HL-60 (cell line): ENCODE results near the gene KIF5A.

Source experiments
- POLR2AphosphoS5 ChIP-seq: IDR thresholded peaks from 2 replicates; pipeline ENCODE4 v1.6.1; 2012; ENCODE audit warnings: low read depth
- TF ChIP-seq, protein P1 (sequence below): IDR thresholded peaks from one replicate; pipeline ENCODE4 v1.5.1; 2011; ENCODE audit warnings: low read length, control low read depth, inconsistent platforms; ENCODE audit not compliant: insufficient read depth
- TF ChIP-seq, protein P2 (sequence below): IDR thresholded peaks from 2 replicates; pipeline ENCODE4 v1.6.1; 2012; ENCODE audit warnings: low read depth; ENCODE audit not compliant: insufficient replicate concordance

DNA sequence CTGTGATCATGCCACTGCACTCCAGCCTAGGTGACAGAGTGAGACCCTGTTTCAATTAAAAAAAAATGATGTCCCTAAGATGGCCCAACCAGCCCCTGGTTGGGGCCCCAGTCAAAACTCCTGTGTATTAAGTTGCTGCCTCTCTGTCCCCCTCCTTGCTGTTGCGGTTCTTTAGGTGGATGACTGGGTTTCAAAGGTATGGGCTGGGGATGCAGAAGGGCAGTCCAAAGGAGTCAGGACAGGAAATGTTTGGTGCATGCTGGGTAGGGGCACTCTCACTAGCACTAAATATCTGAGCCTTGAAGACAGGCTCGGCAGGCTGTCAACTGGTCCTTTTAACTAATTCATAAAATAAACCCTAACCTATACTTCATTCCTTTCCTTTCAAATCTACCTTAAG lies 29.2 kb downstream of the KIF5A start:
- TF ChIP-seq, protein P1, sequence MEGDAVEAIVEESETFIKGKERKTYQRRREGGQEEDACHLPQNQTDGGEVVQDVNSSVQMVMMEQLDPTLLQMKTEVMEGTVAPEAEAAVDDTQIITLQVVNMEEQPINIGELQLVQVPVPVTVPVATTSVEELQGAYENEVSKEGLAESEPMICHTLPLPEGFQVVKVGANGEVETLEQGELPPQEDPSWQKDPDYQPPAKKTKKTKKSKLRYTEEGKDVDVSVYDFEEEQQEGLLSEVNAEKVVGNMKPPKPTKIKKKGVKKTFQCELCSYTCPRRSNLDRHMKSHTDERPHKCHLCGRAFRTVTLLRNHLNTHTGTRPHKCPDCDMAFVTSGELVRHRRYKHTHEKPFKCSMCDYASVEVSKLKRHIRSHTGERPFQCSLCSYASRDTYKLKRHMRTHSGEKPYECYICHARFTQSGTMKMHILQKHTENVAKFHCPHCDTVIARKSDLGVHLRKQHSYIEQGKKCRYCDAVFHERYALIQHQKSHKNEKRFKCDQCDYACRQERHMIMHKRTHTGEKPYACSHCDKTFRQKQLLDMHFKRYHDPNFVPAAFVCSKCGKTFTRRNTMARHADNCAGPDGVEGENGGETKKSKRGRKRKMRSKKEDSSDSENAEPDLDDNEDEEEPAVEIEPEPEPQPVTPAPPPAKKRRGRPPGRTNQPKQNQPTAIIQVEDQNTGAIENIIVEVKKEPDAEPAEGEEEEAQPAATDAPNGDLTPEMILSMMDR = no peak
- TF ChIP-seq, protein P2, sequence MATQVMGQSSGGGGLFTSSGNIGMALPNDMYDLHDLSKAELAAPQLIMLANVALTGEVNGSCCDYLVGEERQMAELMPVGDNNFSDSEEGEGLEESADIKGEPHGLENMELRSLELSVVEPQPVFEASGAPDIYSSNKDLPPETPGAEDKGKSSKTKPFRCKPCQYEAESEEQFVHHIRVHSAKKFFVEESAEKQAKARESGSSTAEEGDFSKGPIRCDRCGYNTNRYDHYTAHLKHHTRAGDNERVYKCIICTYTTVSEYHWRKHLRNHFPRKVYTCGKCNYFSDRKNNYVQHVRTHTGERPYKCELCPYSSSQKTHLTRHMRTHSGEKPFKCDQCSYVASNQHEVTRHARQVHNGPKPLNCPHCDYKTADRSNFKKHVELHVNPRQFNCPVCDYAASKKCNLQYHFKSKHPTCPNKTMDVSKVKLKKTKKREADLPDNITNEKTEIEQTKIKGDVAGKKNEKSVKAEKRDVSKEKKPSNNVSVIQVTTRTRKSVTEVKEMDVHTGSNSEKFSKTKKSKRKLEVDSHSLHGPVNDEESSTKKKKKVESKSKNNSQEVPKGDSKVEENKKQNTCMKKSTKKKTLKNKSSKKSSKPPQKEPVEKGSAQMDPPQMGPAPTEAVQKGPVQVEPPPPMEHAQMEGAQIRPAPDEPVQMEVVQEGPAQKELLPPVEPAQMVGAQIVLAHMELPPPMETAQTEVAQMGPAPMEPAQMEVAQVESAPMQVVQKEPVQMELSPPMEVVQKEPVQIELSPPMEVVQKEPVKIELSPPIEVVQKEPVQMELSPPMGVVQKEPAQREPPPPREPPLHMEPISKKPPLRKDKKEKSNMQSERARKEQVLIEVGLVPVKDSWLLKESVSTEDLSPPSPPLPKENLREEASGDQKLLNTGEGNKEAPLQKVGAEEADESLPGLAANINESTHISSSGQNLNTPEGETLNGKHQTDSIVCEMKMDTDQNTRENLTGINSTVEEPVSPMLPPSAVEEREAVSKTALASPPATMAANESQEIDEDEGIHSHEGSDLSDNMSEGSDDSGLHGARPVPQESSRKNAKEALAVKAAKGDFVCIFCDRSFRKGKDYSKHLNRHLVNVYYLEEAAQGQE = no peak
- no peak for TF ChIP-seq POLR2AphosphoS5
